HT1080 (cell line): ENCODE results near the gene GJB6. TPM values are rescaled to one million over a fixed set of nuclear protein-coding genes. Genes with fewer than 3 reads are reported as not detected.

Source experiments
- DNase-seq: peaks from one replicate; pipeline ENCODE4 v3.0.0-alpha.2; 2015; ENCODE audit warnings: low read depth
- total RNA-seq: library from RNA; depleted of rRNA; stranded (reverse); fragments of >200 nt; shearing (Covaris generic); gene quantifications from 2 replicates; pipeline ENCODE4 v1.2.3, GENCODE V29; 2014

Gene GJB6
- total RNA-seq, 1 experiment from 2014 or later: not detected

DNA sequence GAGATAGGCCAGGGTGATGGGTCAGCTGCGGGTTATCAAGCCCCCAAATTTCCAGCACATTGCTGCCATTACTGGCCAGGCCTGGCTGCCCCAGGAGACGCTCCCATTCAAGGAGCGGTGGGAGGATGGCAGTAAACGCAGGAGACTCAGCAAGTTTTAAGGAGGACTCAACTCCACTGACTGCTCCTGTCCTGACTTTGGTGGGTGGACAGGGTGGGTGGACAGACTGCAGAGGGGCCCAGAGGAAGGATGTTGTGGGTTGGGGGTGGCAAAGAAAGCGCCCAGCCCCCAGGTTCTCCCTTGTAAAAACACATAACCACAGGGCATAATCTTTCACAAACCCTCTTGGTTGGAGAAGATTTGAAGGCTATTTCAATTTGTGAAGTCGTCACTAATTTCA is 4.4 kb downstream of the GJB6 start:
- no peak for DNase-seq

DNA sequence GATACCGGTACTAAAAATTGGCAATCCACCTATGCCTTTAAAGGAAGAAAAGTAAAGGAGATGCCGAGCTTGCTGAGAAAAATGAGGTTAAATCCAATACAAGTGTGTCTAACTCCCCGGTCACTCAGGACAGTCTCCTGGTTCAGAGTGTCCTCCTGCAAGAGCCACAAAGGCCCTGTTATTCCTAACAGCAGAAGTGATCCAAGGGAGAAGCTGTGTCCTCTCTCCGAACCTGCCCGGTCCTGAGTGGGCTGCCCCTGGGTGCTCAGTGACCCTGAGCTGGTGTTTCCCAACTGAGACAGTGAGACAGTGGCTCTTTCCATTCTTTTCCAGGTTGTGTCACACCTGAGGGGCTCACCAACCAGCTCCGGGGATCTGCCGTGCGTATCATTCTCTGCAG is 4.8 kb downstream of the GJB6 start:
- no peak for DNase-seq

DNA sequence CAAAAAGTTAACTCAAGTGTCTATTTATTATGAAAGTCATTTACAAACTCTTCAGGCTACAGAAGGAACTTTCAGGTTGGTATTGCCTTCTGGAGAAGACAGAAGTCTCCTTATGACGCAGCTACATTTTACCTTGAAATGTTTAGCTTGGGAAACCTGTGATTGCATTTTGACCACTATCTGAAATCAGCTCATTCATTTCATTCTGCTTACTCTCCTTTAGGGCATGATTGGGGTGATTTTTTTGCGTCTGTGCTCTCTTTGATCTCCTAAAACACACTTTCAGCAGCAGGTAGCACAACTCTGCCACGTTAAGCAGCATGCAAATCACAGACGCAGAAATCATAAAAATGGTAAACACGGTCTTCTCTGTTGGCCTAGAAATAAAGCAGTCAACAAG is 9.6 kb downstream of the GJB6 start:
- no peak for DNase-seq

DNA sequence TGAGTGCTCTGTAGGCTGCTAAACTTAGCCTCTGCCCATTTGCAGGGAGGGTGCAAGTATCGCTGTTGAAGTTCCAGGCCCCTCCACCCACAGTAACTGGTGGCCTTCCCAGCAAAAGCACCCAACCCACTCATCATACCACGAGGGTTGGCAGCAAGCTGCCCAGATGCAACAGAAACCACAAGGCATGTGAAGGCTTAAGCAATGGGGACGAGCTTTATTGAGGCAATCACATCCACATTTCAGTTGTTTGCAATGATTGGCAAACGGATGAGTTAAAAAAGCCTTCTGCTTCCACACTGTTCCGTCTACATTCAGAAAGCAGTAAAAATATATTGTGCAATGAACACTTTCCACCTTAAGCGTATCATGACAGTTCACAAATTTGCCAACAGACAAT is 10.3 kb downstream of the GJB6 start:
- DNase-seq: no peak

DNA sequence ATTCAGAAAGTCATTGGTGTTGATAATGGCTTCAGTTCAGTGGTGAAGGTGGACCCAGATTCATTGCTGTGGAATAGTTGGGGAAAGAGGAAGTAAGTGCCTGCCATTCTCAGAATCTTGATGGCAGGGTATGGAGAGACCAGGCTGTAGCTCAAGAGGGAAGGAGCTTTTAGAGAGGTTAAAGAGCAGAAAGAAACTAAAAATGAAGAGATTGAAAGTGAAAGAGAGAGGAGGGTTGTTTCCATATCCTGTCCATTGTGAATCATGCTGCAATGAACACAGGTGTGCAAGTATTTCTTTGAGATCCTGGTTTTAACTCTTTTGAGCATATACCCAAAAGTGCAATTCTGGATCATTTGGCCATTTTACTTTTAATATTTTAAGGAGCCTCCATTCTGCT is 12.5 kb downstream of the GJB6 start:
- DNase-seq: no peak

DNA sequence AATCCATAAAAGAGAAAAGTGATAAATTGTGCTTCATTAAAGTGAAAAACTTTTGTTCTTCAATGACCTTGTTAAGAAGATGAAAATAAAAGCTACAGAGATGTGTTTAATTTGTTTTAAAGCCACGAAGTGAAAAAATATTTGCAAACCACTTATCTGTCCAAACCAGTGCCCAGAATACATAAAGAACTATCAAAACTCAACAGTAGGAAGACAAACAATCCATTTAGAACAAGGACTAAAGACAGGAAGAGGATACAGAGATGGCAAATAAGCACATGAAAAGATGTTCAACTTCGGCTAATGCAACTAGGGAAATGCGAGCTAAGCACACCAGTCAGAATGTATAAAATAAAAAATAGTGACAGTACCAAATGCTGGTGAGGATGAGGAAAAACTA is 15.0 kb downstream of the GJB6 start:
- DNase-seq: no peak

DNA sequence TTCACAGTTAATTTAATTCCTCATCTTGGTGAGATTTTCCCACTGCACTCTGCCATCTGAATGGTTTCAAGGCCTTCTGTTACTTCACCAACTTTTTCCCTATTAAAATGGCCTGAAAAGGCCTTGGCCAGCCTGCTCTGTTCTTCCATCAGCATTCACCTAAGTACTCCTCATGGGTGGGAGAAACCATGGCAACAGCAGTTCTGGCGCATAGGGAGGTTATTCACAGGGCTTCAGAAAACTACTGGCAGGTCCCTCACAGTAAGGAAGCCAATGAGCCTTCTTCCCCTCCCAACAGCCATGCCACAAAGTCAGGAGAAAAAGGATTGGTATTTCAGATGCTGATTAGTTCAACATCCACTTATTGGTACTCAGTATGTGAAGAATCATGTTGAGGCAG is 22.2 kb downstream of the GJB6 start:
- DNase-seq: no peak

DNA sequence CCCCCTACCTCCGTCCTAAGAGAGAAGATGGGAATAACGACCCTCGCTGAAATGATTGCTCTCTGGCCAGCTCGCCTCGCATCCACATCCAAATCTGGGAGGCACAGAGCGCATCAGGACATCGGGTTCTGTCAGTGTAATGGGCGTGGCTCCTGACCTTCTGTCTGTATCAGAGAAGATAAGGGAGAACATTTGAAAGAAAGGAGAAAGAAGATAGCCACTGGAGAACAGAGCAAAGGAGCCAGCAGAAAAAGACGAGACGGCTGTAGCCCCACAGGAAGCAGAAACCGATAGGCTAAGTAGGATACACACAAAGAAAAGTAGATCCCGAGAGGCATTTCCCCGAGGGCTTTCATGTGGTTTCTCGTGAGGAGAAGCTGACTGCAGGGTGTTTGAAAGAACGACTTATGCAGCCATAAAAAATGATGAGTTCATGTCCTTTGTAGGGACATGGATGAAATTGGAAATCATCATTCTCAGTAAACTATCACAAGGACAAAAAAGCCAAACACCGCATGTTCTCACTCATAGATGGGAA is 25.4 kb downstream of the GJB6 start:
- no peak for DNase-seq

DNA sequence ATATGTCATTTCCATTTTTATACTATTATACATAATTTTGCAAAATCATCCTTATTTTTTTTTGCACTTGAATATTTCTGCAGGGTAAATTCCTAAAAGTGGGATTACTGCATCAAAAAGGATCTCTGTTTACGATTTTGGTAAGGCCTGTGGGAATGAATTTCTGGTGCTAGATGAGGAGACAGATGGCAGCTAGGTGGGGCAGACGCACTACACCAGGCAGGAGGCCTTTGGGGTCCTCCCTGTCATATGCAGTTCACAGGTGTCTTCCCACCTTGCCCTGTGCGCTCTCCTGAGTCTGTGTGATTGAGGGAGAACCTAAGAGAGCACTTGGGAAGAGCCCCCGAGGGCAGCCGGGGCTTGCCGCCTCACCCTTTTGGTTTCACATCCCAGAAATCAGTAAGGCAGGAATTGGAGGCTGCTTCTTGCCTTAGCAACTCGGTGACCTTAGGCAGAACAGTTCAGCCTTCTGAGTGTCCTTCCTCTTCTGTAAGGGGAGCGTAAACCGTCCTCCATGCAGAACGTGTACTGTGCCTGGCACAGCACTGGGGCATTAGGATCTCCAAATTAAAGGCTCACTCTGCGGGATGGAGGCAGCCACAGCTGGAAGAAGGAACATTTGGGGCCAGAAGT is 25.9 kb downstream of the GJB6 start:
- DNase-seq: no peak

DNA sequence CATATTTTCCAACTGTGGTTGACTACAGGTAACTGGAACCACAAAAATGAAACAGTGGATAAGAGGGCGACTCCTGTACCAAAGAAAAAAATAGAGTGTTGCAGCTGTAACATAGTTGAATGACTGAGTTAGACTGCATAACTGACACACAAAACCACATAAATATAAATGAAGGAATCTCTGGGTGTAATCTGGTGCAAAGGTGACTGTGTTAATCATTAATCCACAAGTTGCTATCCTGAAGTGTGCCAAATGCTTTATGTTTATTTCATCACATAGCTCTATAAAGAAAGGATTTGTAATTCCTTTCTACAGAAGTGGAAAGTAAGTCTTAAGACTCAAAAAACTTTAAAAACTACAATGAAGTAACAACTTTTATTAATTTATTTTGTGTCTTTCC is 33.3 kb downstream of the GJB6 start:
- no peak for DNase-seq

DNA sequence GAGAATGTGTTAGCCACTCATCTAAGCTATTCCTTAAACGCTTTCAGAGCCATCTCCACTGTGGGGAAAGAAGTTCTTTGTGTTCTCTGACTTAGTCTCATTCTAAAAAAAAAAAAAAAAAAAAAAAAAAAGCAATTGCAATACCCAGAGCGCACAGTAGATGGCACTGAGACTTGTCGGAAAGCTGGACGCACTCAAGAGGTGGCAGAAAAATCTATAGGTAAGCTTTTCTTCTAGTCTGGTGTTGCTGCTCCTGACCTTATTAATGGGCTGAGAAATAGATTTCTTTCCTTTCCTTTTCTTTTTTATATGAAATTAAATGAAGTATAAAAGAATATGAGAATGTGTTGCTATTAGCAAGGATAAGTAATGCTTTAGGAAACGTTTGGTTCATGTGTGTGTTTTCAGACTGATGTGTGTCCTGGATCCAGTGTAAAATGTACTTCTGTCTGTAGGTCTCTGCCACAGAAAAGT is 34.7 kb downstream of the GJB6 start:
- DNase-seq: peak; percentile 81

DNA sequence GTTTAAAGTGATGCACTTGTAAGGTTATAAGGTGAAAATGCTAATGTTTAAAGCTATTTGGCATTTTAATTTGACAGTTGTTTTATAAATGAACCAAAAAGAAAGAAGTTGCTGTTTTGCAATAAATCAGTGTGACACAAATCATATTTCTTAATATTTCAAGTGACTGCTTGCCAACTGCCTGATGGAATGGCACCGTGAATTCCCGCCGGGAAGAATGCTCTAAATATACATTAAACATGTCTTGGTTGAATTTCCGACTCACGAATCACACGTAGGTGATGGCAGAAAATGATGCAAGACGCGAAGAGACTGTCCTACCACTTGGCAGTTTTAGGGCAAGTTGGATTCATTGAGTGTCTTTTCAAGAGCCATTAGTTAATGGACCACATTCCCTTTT is 36.3 kb downstream of the GJB6 start:
- no peak for DNase-seq

DNA sequence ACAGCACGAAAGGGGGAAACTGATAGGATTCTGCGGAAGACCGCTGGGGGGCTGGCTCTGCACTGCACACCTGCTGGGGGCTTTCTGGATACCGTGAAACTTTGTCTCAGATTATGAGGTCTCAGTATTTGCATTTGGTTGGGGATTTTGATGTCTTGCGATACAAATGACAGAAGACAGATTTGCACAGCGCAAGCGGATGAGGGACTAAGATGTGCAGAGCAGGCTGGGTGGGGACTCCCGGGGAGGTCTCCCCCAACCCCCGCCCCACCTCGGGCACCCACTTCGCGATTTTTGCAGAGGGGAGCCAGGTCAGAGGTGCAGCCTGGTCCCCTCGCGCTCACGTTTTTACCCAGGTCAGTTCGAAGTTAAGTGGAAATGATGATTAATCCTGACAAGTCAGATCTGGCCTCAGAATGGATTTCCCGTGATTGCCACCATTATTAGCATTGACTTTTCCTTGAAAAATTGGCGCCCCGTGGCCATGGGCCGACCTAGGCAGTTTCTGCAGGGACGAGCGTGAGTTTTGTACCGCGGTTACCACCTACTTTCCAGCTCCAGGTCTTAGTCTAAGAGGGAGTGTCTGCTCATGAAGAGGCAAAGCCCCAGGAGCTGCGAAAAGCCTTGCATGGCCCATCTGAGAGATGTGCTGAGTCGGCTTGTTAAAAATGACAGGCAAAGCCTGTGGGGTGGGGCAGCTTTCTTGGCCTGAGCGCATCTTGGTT is 38.0 kb downstream of the GJB6 start:
- DNase-seq: no peak

DNA sequence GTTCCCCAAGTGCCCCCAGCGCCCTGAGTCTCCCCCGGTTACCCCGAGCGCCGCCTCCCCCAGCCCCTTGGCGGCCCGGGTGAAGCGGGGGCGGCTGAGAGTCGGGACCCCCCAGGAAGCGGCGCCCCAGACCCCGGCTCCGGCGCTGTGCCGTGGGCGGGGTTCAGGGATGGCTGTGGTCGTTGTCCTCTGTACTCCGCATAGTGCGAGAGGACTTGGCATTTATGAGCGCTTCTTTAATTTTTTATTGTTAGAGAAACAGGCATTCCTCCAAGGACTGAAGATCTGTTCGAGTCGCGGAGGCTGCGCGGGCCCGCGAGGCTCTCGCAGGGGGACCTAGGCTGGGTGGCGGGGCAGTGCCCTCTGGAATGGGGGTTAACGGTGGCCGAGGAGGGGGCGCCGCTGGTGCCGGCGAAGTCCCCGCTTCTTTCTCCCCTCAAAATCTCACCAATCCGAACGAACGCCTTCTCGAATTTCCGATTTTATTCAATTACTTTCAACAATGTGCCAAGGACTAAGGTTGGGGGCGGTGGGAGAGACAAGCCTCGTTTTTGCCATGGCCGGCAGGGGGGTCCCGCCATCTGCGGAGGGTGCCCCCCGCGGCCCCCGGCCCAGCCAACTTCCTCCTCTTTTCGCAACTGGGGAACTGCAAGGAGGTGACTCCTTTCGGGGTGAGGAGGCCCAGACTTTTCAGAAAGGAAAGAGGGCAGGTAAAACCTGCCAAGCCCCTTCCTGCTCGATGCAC is 38.8 kb downstream of the GJB6 start:
- no peak for DNase-seq

DNA sequence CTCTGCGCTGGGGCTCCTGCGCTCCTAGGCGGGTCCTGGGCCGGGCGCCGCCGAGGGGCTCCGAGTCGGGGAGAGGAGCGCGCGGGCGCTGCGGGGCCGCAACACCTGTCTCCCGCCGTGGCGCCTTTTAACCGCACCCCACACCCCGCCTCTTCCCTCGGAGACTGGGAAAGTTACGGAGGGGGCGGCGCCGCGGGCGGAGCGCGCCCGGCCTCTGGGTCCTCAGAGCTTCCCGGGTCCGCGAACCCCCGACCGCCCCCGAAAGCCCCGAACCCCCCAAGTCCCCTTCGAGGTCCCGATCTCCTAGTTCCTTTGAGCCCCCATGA is 39.3 kb downstream of the GJB6 start, which contains the start of gene GJB2:
Gene GJB2, minus strand, starts transcription at position 103 of the 326 bp plus-strand sequence. CDS start 3,357 bp downstream, outside the sequence.
- DNase-seq: no peak

DNA sequence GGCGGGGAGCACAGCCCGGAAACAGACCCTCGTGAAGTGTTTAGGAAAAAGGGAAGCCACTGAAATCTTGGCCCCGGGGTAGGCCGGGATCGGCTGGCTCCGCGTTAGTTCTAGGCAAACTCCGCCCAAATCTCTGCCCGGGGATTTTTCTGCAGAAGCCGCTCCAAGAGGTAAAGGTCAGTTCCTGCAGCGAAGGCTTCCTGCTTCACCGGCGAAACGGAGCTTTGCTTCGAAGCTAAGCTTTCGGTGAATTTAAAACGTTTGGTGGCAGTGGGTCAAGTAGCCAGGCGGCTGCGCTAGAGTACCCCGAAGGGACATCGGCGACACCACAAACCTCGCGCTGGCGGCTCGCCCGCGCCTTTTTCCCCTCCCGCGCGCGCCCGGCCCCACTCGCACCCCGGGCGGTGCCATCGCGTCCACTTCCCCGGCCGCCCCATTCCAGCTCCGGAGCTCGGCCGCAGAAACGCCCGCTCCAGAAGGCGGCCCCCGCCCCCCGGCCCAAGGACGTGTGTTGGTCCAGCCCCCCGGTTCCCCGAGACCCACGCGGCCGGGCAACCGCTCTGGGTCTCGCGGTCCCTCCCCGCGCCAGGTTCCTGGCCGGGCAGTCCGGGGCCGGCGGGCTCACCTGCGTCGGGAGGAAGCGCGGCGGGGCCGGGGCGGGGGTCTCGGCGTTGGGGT is 39.8 kb downstream of the GJB6 start:
- peak; percentile 16 for DNase-seq

DNA sequence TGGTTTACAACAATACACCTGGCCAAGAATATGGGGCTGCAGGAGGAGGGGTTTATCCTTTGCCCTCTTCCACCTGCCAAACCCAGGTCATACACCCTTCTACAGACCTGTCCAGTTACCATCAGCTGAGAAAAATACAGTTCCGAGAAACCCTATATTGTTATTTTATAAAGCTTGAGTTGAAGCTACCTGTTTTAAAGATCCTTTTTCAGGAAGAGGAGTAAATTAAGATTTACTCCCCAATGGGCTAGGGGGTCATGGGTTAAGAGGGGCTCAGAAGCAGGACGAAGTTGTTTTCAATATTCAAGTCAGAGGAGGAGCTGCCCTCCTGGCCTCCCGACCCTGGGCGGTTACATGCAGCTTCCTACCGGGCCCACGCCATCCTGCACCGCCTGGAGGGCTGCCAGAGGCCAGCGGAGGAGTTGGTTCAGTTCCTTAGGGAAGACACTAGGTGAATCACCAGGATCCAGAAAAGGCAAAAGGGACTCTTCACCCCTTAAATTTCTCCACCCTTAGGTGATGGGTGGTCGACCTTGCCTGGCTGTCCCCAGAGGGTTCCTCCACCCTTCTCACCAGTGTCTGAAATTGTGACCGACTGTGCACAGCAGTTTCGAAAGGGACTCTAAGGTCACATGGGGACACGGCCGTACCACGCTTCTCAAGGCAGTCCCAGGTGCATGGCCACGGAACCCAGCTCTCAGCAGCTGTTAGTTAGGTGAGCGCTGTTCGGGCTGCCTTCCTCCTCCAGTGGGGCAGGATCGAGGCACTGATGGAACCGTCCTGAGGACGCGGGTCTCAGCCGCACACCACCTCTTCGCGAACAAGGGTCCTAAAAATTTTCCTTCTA is 40.6 kb downstream of the GJB6 start:
- DNase-seq: peak; percentile 51

DNA sequence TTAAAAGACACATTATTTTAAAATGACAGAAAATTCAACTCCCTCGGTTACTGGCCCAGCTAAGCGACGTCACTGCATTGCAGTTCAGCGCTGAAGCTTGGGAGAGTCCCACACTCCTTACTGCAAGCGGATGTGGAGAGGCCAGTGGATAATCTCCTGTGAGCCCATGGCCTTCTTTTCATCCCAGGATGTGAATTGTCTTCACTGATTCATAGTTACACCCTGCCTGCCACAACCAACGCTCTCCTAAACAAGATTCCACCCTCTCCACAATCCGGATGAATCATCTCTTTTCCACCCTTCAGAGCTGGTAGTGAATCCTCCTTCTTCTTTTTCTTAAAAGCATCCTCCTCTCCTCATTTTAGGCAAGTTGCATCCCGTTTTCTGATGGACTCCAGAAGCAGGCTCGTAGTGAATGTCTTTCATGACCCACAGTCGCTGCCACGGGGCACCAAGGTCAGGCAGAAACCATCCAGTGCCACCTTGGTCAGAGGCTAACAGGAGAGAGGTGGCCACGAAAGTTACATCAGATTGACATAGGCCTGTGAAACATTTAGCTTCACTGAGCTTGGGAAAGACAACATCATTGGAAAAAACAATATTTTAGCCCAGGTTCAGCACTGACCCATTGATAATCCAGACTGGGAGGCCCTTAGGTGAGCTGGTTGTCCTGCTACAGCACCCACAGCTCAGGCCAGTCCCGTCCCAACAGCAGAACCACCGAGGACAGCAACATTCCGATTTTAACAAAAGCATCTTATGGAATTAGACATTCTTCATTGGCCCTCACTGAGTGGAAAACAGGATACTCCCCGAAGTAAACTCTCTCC is 41.4 kb downstream of the GJB6 start:
- peak; percentile 98 for DNase-seq

DNA sequence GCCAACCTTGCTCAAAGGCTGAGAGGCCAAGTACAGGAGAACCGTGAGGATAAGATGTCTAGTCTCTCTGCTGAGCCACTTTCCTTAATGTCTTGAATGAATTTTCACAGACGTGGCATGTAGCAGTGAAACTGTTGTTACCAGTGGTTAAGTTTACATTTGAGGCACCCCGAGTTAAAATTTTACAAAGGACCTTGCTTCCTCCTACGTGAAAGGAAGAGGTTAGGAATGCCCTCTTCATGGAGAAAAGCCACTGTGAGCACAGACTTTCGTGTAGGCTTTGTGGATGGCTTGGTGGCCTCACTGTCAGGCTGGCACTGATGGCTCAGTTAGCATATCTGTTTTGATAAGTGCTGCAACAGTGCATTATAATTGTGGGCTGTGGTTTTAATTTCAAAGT is 42.0 kb downstream of the GJB6 start:
- no peak for DNase-seq
